Non-pigmented ciliary epithelial cell (primary cell): ENCODE data around the gene HSPG2.

Source experiments
- DNase-seq: peaks from one replicate; pipeline ENCODE4 v3.0.0-alpha.2; 2010; ENCODE audit warnings: low read depth

The HSPG2 gene

DNA sequence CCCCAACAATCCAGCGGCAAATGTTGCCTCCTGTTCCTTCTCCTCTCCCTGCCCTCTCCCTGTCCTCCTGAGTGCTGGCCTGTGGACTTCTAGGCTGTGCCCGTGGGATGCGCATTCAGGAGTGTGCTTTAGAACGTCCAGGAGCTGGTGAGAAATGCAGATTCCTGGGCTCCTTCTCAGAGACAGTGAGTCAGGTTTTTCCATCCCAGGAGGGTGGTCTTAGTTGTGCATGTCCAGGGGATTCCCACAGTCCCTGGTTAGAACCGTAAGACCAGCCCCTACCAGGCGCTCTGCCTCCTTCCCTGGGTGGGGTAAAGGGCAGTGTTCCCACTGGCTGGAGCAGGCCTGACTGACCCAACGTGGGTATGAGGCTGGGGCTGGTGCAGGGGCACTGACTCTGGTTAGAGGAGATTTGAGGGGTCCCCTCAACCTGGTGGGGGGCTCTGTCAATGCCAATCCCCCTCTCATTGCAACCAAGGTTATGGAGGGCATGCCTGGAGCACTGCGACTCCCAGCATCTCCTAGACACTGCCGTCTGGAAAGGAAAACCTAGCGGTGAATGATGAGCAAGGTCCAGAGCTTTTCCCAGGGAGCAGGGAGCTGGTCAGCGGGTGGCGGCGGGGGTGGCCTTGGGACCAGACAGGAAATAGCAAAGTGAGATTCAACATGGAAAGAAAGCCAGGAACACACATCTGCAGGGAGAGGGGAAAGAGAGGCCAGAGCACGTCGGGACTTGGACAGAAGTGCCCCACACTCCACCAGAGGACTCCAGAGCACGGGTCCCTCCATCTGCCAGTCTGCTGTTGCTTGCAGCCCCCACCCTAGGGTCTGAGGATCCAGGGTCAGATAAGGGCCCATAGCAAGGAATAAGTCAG, 38.5 kb downstream of the HSPG2 start:
- DNase-seq = no peak

DNA sequence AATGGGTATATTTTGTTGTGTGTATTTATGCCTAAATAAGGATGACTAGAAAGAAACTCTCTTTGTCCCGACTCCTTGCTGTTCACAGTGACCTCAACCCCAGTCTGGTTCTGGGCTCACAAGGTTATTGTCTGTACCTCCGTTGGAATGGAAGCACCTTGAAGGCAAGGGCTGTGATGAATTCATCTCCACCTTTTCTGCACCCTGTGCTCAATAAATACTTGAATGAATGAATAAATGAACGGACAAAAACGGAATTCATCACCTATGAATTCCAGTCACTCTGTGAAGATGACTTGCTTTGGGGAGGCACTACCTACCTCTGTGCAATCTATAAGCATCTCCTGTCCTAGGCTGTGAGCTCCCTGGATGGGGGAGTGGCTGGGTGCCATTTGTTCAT, 39.3 kb downstream of the HSPG2 start:
- no peak for DNase-seq

DNA sequence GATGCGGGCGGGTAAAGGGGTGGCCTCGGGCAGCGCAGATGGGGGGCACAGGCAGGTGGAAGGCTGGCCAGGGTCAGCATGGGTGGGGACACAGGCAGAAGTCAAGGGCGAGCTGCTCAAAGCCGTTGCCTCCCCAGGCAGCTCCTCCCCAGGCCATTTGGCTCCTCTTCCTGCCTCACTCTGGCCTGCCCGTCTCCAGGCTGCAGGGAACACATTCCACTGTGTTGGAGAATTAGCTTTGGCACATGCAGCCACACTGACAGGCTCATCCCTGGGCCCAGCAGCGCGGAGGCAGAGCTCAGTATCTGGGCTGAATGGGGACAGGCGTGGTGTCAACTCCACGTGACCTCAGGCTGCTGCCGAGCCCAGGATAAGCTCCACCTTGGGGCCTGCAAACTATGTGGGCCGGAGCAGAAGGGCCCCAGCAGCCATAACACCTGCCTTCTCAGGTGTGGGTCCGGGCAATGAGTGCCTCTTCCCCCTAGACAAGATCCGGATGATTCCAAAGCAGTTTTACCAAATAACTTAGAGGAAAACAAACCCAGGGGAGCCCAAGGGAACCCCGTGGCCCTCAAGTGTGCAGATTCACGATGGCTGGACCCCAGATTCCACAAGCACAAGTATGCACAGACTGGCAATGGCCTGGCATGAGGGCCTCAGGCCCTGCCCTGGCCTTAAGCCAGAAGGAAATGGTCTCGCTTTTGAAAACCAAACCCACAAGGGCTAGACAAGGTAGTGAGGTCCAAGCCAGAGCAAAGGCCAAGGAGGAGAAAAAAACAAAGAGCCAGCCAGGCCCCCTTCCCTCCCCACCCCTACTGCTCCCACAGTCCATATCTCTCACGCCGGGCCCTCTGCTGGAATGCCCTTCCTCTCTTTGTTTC, 40.2 kb downstream of the HSPG2 start:
- DNase-seq = no peak

DNA sequence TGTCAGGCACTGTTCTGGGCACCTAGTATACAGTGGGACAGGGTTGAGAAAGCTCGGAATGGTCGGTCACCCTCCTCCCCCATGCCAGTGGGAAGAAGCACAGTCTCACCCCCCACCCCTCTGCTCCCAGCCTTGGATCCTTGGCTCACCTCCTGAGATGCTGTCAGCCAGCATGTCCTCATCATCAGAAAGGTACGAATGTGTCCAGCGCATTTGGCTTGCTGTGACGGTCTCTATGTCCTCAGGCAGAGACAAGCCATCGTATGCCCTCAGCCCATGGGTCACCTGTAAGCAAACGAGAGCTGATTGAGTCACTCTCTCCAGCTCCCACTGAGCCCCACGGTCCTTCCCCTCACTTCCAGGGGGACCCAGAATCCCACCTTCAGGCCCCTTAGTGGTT, 41.1 kb downstream of the HSPG2 start:
- no peak for DNase-seq

DNA sequence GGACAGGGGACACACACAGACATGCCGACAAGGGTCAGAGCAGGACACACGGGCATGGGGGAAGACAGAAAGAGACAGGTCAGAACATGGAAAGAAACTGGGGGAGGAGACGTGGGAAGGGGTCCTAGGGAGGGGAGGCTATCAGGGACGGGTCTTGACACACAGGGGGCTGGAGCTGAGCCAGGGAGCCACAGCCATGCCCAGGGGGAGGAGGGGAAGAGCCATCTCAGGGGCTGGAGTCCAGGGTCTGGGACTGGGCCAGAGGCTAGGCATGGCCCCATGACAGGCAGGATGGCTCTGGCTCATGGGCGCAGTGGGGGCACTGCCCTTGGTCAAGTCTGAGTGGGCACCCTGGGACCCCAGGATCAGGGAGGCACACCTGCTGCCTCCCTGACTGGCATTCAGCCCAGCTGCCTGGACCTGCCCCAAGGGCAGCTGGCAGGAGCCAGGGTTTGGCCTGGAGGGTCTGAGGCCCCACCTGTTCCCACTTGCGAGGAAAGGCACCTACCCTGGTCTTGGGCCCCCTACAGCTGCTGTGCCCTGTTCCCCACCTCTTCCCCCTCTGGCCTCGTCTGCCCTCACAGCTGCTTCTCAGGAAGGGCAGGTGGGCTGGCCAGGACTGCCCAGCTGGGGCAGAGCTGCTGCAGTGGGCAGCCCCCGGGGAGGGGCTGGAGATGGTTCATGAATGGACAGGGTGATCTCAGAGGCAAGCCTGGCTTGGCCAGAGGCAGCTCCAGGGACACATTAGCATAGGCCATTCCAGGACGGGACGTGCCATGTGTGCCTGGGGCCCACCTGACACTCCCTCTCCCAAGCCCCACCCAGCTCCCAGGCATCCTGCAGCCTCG, 42.9 kb downstream of the HSPG2 start:
- no peak for DNase-seq

- no peak for DNase-seq
Observed at GRCh38 chr1:21893046-21893805, 43.9 kb downstream of the HSPG2 start.

DNA sequence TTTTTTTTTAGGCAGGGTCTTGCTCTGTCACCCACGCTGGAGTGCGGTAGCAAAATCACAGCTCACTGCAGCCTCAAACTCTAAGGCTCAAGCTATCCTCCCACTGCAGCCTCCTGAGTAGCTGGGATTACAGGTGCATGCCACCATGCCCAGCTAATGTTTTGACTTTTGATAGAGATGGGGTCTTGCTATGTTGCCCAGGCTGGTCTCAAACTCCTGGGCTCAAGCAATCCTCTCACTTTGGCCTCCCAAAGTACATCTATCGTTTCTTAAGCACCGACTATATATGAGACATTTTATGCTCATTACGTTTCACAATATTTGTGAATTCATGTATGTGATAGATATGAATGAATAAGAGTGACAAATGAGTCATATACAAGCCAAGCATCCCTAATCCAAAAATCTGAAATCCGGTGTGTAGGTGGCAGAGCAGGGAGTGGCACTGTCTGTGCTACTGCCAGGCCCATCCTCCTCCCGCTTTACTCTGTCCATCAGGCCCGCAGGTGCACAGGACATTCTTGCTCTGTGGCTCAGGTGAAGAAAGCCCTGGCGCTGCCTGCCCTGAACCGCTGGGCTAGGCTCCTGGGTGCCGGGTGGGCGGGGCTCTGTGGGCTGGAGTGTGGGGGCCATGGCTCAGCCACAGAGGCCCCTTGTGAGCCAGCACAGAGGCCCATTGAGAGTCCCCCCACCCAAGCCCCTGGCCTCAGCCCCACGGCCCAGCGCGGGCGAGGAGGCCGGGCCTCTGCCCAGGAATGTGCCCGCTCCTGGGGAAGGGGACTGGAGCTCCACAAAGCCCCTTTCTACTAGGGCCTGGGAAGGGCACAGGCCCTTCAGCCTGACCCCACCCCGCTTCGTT, 45.3 kb downstream of the HSPG2 start:
- DNase-seq = no peak

DNA sequence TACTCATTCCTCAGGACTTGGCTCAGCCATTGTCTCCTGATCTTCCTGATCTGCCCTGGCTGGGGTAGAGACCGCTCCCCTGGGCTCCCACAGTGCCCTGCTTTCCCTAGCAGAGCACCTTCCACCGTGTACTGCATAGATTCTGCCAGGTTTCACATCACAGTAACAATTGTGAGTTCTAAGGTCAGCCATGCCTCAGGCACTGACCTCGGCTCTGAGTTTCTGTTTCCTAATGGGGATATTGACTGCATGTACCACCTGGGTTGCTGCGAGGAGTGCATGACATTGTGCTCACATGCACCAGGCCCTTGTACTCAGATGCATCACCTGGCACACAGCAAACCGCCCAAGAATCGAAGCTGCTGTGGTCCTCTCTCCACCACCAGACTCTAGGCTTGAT, 46.0 kb downstream of the HSPG2 start:
- DNase-seq = no peak

DNA sequence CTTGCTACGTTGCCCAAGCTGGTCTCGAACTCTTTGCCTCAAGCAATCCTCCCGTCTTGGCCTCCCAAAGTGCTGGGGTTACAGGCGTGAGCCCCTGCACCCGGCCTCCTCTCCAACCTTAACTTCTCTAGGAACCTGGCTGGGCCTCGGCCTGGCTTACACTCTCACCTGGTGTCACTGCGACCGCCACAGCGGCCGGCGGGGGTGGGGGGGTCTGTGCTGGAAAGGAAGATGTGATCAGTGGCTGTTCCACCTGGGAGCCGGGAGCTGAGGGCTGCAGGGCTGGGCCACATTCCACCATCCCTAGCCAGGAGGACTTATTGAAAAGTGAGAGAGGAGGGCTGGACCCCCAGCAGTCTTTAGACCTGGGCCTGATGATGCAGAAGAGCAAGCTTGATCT, 48.6 kb downstream of the HSPG2 start:
- no peak for DNase-seq

DNA sequence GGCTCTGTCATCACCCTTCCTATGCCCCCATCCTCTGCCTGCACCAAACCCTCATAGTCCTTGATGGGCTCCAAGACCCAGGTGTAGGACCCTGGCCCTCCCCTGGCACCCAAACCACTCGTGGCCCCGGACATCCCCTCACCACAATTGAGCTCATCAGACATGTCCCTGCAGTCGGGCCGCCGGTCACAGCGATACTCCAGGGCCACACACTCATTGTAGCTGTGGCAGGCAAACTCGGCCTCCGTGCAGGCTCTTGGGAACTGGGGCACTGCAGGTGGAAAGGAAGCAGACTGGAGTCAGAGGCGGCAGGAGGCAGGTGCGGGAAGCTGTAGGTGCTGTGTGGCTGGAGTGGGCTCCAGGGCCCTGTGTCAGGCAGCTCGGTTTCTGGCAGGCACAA, 49.3 kb downstream of the HSPG2 start:
- no peak for DNase-seq

DNA sequence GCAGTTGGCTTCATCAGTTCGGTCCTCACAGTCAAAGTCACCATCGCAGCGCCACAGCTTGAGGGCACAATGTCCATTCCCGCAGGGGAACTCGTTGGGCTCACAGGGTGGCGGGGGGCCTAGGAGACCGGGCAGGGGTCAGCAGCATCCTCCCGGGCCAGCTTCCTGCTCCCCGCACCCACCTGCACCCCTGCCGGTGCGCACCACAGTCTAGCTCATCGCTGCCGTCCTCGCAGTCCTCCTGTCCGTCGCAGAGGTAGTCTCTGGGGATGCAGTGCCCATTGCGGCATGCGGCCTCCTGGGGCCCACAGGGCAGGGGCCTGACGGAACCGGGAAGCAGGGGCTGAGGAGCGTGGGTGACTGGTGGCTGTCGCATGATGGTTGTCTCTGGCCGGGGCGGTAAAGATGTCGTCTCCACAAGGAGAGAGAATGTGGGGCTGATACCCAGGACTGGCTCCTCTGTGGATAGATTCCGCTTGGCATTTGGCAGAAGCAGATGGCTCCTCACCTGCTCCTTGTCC, 49.8 kb downstream of the HSPG2 start:
- no peak for DNase-seq

DNA sequence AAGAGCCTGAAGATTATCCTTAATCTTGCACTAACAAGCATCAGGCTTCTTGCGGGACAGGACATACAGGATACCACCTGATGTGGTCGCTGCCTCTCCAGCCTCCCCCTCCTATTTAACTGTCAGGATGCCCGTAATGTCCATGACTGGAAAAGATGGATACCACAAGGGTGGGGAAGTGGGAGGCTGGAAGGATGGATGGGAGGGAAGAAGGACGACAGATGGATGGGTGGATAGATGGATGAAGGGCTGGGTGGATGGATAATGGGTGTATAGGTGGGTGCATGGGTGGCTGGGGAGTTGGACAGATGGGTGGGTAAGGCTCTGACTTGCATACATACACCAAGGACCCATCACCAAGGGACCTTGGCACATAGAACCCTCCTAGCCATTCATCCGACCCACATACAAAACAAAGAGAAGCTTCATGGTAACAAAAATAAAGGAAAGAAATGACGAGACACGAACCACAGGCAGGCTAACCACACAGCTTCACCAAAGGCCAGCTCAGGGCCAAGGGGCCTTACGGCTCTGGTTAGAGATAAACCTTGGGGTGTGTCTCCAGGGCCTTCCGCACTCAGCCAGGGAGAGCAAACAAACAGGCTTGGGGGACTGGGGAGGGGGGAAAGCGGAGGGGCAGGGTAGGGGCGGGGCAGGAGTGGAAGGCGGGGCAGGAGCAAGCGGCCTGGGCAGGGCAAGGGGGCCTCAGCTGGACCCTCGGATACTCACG, 50.5 kb downstream of the HSPG2 start:
- no peak for DNase-seq

GRCh38 chr1:21885236-21886037, 51.7 kb downstream of the HSPG2 start:
- no peak for DNase-seq

DNA sequence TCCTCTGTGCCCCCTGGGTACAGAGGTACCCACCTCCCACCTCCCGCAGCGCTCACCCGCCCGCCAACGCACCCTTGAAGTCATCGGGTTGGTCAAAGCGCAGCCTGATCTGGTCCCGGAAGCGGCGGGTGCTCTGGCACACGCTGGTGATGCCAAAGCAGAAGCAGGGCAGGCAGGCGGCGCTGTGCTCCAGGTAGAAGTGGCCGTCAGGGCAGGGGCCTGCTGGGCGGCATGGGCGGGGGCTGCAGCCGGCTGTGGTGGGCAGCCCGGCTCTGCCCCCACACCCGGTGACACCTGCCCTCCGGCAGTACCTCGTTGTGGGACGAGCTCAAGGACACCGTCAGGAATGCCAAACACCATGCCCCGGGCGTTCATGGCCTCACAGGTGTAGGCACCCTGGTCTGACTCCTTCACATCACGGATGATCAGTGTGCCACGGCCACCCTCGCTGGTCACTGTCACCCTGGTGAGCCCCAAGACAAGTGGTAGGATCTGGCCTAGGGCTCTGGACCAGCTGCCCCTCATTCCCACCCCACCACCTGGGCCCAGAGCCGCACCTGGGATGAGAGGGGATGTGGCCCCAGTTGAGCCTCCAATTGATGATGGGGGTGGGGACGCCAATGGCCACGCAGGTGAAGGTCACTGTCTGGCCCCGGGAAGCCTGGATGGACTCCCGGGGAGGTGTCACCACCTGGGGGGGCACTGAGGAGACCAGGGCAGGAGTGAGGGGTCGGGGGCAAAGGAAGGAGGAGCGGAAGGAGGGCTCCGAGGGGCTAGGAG, 52.5 kb downstream of the HSPG2 start:
- no peak for DNase-seq

DNA sequence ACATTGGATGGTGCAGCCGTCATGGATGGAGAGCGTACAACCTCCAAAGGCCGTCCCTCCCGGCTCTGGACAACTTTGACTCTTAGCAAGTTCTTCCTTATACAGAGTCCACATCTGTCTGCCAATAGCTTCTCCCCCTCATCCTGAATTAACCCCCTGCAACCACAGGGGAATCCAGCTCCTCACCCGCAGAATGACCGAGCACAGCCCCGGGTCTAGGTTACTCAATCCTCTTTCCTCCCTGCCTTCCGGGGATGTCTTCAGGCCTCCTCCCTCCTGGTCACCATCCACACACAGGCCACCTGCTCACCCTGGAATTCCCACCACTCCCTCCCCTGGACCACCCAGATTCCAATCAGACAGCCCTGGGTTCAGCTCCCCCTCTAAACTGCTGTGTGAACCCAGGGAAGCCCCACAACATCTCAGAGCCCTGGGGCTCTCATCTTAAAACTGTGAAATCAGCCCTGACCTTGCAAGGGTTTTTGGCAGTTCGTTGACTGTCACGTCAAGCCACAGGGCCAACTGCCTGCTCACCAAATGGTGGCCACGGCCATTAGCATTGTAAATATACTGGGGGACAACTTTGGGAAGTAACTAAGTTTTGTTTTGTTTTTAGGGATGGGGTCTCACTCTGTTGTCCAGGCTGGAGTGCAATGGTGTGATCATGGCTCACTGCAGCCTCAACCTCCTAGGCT, 54.2 kb downstream of the HSPG2 start:
- no peak for DNase-seq

GRCh38 chr1:21881250-21881649, 55.9 kb downstream of the HSPG2 start:
- no peak for DNase-seq

GRCh38 chr1:21880619-21880970, 56.5 kb downstream of the HSPG2 start:
- no peak for DNase-seq
